Endodermal cell (in vitro differentiated cells): Measurements from ENCODE around the gene BBIP1. TPM values are rescaled to one million over a fixed set of nuclear protein-coding genes. Genes with fewer than 3 reads are reported as not detected.

Experiments
- DNase-seq: peaks from one replicate; pipeline ENCODE4 v3.0.0-alpha.2; 2017
- H3K27ac ChIP-seq: 2 replicates; pipeline ENCODE4 v1.5.1; 2013; ENCODE audit warnings: mild to moderate bottlenecking, low read depth, low read length, moderate library complexity
- H3K27me3 ChIP-seq: 2 replicates; pipeline ENCODE4 v1.6.1; 2013; ENCODE audit warnings: mild to moderate bottlenecking, low read length, moderate library complexity; ENCODE audit not compliant: insufficient read depth, control insufficient read depth, poor library complexity, severe bottlenecking
- H3K36me3 ChIP-seq: 2 replicates; pipeline ENCODE4 v1.7.0; 2013; ENCODE audit warnings: mild to moderate bottlenecking, low read length, moderate library complexity; ENCODE audit not compliant: control insufficient read depth, insufficient read depth
- H3K4me1 ChIP-seq: one replicate; pipeline ENCODE4 v1.7.0; 2013; ENCODE audit warnings: low read length; ENCODE audit not compliant: control insufficient read depth, insufficient read depth
- H3K4me3 ChIP-seq: 2 replicates; pipeline ENCODE4 v1.5.1; 2013; ENCODE audit warnings: mild to moderate bottlenecking, low read length, moderate library complexity
- H3K9ac ChIP-seq: 2 replicates; pipeline ENCODE4 v1.6.1; 2013; ENCODE audit warnings: mild to moderate bottlenecking, low read length, moderate library complexity; ENCODE audit not compliant: poor library complexity, severe bottlenecking; ENCODE audit errors: extremely low read depth
- H3K9me3 ChIP-seq: 2 replicates; pipeline ENCODE4 v1.6.1; 2013; ENCODE audit warnings: mild to moderate bottlenecking, low read length, moderate library complexity; ENCODE audit not compliant: control insufficient read depth
- H3K27ac Mint-ChIP-seq: 2 replicates; pipeline ENCODE4 v1.8.0; 2020; ENCODE audit warnings: mixed read lengths
- H3K27me3 Mint-ChIP-seq: 2 replicates; pipeline ENCODE4 v1.8.0; 2021; ENCODE audit warnings: mild to moderate bottlenecking, mixed read lengths; ENCODE audit not compliant: insufficient read depth
- H3K36me3 Mint-ChIP-seq: 2 replicates; pipeline ENCODE4 v1.8.0; 2020; ENCODE audit warnings: low read depth, mixed read lengths
- H3K4me1 Mint-ChIP-seq: 2 replicates; pipeline ENCODE4 v1.8.0; 2020; ENCODE audit warnings: mixed read lengths
- H3K4me3 Mint-ChIP-seq: 2 replicates; pipeline ENCODE4 v1.8.0; 2020; ENCODE audit warnings: mild to moderate bottlenecking, moderate library complexity, mixed read lengths
- H3K9me3 Mint-ChIP-seq: 2 replicates; pipeline ENCODE4 v1.8.0; 2020; ENCODE audit warnings: mild to moderate bottlenecking, mixed read lengths
- WGBS, 2 experiments: methylation state at CpG; one replicate each; pipeline versions ENCODE4 v1.1.5 to v1.1.7; 2013; ENCODE audit warnings: missing lambda C conversion rate in 2 of 2, mixed read lengths in 1 of 2; ENCODE audit not compliant: insufficient coverage in 1 of 2, insufficient read length in 1 of 2; 5-methylcytosine and 5-hydroxymethylcytosine counted together
- total RNA-seq, 2 donors: library from RNA; stranded (reverse); fragmentation: NEBNext Ultra II Directional in 1 of 2; extraction: Animal tissue kit (Norgen Biotek cat#: 25700) in 1 of 2; gene quantifications; 2 replicates in 1 of 2; 3 replicates in 1 of 2; pipeline ENCODE4 v1.2.1, GENCODE V29; 2021
- TF ChIP-seq, protein P1 (sequence below): fragments of 200-600 bp; sonication (generic); conservative IDR thresholded peaks from 2 replicates; pipeline ENCODE4 v1.5.0; 2021; ENCODE audit warnings: antibody characterized with exemption, mild to moderate bottlenecking

BBIP1 gene
- total RNA-seq, 2 donors from 2014 or later: 27.6 to 32.8 TPM

DNA sequence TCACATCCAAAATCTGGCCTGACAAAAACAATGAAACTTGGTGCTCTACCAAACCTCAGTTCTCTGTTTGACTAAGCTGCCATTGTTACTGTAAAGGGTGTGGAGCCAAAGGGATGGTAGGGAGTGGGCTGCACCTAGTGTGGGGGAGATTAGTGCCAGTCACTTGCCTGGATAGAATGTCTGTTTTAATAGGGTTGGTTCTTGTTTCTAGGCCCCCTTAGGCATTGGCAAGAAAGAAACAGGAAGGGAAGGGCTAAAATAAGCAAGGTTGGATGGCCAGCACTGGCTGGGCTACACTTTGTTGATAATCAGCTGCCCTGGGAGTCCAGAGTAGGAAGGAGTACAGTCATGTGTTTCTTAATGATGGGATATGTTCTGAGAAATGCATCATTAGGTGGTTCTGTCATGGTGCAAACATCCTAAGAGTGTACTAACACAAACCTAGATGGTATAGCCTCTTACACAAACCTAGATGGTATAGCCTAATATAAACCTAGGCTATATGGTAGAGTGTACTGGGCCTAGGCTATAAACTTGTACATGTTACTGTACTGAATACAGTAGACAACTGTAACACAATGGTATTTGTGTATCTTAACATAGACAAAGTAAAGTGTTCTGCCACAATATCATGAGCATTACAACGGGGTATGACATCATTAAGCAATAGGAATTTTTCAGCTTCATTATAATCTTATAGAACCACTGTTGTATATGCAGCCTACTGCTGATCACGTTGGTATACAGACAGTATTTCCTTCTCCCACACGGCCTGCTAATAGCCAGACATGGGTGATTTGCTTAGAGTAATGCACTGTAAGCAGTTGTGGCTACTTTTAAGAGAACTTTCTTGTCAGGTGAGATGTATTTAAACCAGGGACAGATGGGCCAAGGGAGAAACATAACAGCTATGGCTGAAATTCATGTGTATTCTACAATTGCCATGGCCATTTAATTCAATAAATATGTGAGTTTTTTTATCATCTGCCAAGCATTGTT, 15.4 kb downstream of the BBIP1 start:
- no peaks in the 10 kb centered on the region for H3K9me3 Mint-ChIP-seq

DNA sequence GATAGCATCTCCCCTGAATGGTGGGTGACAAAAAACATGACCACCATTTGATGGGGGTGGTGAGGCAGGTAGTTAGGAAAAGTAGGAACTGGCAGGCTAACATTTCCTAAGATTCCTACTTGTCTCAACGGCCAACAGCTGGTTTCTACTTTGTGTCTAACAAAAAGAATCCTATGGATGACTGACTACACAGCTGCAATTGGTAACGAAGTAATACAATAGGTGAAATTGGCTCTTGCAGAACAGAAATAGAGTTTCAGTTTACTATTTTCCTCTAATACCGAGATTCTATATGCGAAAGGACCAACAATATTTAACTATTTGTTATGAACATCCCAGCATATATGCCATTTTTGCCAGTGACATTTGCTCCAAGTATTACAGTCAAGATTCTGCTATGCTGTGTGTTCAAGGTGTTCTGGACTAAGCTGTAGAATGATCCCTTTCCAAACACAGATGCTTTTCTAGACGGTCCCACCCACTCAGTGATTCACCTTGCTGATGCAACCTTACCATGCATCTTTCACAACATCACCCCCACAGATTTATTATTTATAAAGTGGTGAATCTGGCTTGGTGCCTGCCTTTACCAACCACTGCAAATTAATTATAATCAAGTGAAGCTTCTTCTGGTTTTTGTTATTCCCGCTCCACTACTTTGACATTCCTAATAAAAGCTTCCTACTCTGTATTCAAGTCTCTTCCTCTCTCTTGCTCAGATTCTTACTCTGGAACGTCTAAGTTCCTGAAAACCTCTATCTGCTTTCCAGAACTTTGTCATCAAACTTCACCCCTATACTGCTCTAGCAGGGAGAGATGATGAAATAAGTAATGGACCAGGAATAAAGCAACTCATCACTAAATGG, 16.8 kb downstream of the BBIP1 start:
- Mint-ChIP-seq H3K9me3 (no peaks in the 10 kb centered on the region), H3K27me3 (no peaks in the 10 kb centered on the region), H3K36me3 (peaks cover 22% of the 10 kb centered on the region), H3K4me1 (peaks cover 15% of the 10 kb centered on the region), H3K27ac (no peak overlapping the region), H3K4me3 (no peak overlapping the region)
- H3K9ac ChIP-seq: no peak overlapping the region
- no peak for DNase-seq
- 94% methylated on average over 3 to 7 of the region's 7 CpGs for WGBS, 2 experiments
- H3K27ac ChIP-seq: no peak overlapping the region
- H3K36me3 ChIP-seq: peaks cover 31% of the 10 kb centered on the region
- H3K9me3 ChIP-seq: no peaks in the 10 kb centered on the region
- no peak overlapping the region for H3K4me3 ChIP-seq
- H3K27me3 ChIP-seq: no peaks in the 10 kb centered on the region
- TF ChIP-seq, protein P1, sequence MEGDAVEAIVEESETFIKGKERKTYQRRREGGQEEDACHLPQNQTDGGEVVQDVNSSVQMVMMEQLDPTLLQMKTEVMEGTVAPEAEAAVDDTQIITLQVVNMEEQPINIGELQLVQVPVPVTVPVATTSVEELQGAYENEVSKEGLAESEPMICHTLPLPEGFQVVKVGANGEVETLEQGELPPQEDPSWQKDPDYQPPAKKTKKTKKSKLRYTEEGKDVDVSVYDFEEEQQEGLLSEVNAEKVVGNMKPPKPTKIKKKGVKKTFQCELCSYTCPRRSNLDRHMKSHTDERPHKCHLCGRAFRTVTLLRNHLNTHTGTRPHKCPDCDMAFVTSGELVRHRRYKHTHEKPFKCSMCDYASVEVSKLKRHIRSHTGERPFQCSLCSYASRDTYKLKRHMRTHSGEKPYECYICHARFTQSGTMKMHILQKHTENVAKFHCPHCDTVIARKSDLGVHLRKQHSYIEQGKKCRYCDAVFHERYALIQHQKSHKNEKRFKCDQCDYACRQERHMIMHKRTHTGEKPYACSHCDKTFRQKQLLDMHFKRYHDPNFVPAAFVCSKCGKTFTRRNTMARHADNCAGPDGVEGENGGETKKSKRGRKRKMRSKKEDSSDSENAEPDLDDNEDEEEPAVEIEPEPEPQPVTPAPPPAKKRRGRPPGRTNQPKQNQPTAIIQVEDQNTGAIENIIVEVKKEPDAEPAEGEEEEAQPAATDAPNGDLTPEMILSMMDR: no peak
- peaks cover 5% of the 10 kb centered on the region for H3K4me1 ChIP-seq

More for the DNA sequence above, 15.4 kb downstream of the BBIP1 start:
- Histone ChIP-seq H3K4me3 (no peak overlapping the region), H3K9ac (no peak overlapping the region), H3K9me3 (no peaks in the 10 kb centered on the region), H3K27ac (no peak overlapping the region), H3K36me3 (peaks cover 26% of the 10 kb centered on the region), H3K27me3 (no peaks in the 10 kb centered on the region), H3K4me1 (peaks cover 5% of the 10 kb centered on the region)
- 88 to 92% methylated on average over 2 to 3 of the region's 3 CpGs for WGBS, 2 experiments
- no peak overlapping the region for H3K27ac Mint-ChIP-seq
- DNase-seq: no peak
- peaks cover 17% of the 10 kb centered on the region for H3K4me1 Mint-ChIP-seq
- peaks cover 20% of the 10 kb centered on the region for H3K36me3 Mint-ChIP-seq
- H3K4me3 Mint-ChIP-seq: no peak overlapping the region
- H3K27me3 Mint-ChIP-seq: no peaks in the 10 kb centered on the region
- TF ChIP-seq, protein P1: no peak

DNA sequence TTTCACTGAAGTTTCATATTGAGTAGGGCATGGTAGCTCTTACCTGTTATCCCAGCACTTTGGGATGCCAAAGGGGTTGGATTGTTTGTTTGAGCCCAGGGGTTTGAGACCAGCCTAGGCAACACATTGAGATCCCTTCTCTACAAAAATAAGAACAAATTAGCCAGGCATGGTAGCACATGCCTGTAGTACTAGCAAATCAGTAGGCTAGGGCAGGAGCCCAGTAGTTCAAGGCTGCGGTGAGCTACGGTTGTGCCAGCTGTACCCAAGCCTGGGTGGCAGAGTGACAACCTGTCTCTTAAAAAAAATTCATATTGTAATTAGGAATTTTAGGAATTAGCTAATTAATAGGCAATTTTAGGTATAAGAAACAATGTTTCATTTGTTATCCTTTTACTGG, 18.0 kb downstream of the BBIP1 start:
- no peak for DNase-seq
- Histone ChIP-seq H3K9me3 (no peaks in the 10 kb centered on the region), H3K4me3 (no peak overlapping the region), H3K9ac (no peak overlapping the region), H3K27ac (no peak overlapping the region), H3K36me3 (peaks cover 32% of the 10 kb centered on the region), H3K4me1 (peaks cover 5% of the 10 kb centered on the region), H3K27me3 (no peaks in the 10 kb centered on the region)
- H3K36me3 Mint-ChIP-seq: peaks cover 19% of the 10 kb centered on the region
- peaks cover 15% of the 10 kb centered on the region for H3K4me1 Mint-ChIP-seq
- no peaks in the 10 kb centered on the region for H3K9me3 Mint-ChIP-seq
- no peaks in the 10 kb centered on the region for H3K27me3 Mint-ChIP-seq
- 100% methylated on average over 1 to 2 of the region's 2 CpGs for WGBS, 2 experiments
- H3K27ac Mint-ChIP-seq: no peak overlapping the region
- no peak overlapping the region for H3K4me3 Mint-ChIP-seq
- TF ChIP-seq, protein P1: no peak
